ENCODE data around the gene EIF4E3.

EIF4E3 gene

GRCh38 chr3:71645140-71645539 is 80.1 kb downstream of the EIF4E3 start:
- FAIRE-seq, result no peak

- FAIRE-seq, result no peak
Observed at GRCh38 chr3:71641674-71642073, 83.5 kb downstream of the EIF4E3 start.

GRCh38 chr3:71640331-71640983 is 84.7 kb downstream of the EIF4E3 start:
- no peak for FAIRE-seq

GRCh38 chr3:71636482-71636881 is 88.7 kb downstream of the EIF4E3 start:
- FAIRE-seq, result no peak

- no peak for FAIRE-seq
Observed at GRCh38 chr3:71636001-71636400, 89.2 kb downstream of the EIF4E3 start.

- no peak for FAIRE-seq
Observed at GRCh38 chr3:71634671-71635070, 90.5 kb downstream of the EIF4E3 start.

GRCh38 chr3:71629711-71630110 is 95.5 kb downstream of the EIF4E3 start:
- no peak for FAIRE-seq

GRCh38 chr3:71629289-71629688 is 95.9 kb downstream of the EIF4E3 start:
- no peak for FAIRE-seq

- no peak for FAIRE-seq
Observed at GRCh38 chr3:71628522-71628921, 96.7 kb downstream of the EIF4E3 start.

GRCh38 chr3:71625676-71626075 is 99.5 kb downstream of the EIF4E3 start:
- no peak for FAIRE-seq

All from TTC549 (cell line).